HUES48 (cell line): ENCODE results near the gene GIGYF2.
"Not testable (repeated sequence)": the region's sequence is repeated elsewhere in the genome, so short reads cannot be mapped to it uniquely, and the experiment has no call there.

Source experiments
- H3K27ac ChIP-seq: one replicate; pipeline ENCODE4 v1.7.0; 2013; ENCODE audit warnings: low read depth, low read length, inconsistent platforms
- H3K27me3 ChIP-seq: 2 replicates; pipeline ENCODE4 v1.6.1; 2013; ENCODE audit warnings: mild to moderate bottlenecking, low read length; ENCODE audit not compliant: control insufficient read depth, insufficient read depth
- H3K36me3 ChIP-seq: 2 replicates; pipeline ENCODE4 v1.6.1; 2013; ENCODE audit warnings: low read length; ENCODE audit not compliant: control insufficient read depth, insufficient read depth
- H3K4me1 ChIP-seq: 2 replicates; pipeline ENCODE4 v1.6.1; 2013; ENCODE audit warnings: mild to moderate bottlenecking, low read length; ENCODE audit not compliant: control insufficient read depth, insufficient read depth
- H3K4me3 ChIP-seq: 2 replicates; pipeline ENCODE4 v1.5.1; 2013; ENCODE audit warnings: mild to moderate bottlenecking, low read depth, low read length
- H3K9ac ChIP-seq: 2 replicates; pipeline ENCODE4 v1.6.1; 2013; ENCODE audit warnings: mild to moderate bottlenecking, low read depth, low read length, moderate library complexity
- H3K9me3 ChIP-seq: 2 replicates; pipeline ENCODE4 v1.6.1; 2013; ENCODE audit warnings: low read length; ENCODE audit not compliant: control insufficient read depth, insufficient read depth

The GIGYF2 gene

GRCh38 chr2:232839411-232840079 lies 142.4 kb downstream of the GIGYF2 start:
- Histone ChIP-seq H3K4me3 (no peak overlapping the region), H3K4me1 (no peaks in the 10 kb centered on the region; the same call in 1 of the 2 replicates), H3K9me3 (no peaks in the 10 kb centered on the region), H3K36me3 (peaks cover 80% of the 10 kb centered on the region), H3K27ac (no peak overlapping the region), H3K27me3 (no peaks in the 10 kb centered on the region), H3K9ac (no peak overlapping the region)

GRCh38 chr2:232842689-232843088 lies 145.6 kb downstream of the GIGYF2 start:
- Histone ChIP-seq H3K4me3 (no peak overlapping the region), H3K9ac (no peak overlapping the region), H3K4me1 (no peaks in the 10 kb centered on the region; the same call in 1 of the 2 replicates), H3K27me3 (no peaks in the 10 kb centered on the region), H3K36me3 (peaks cover 88% of the 10 kb centered on the region), H3K9me3 (no peaks in the 10 kb centered on the region), H3K27ac (no peak overlapping the region)

- H3K9ac ChIP-seq = no peak overlapping the region
- no peaks in the 10 kb centered on the region for H3K4me1 ChIP-seq
- H3K9me3 ChIP-seq = no peaks in the 10 kb centered on the region
- no peaks in the 10 kb centered on the region for H3K27me3 ChIP-seq
- no peak overlapping the region for H3K4me3 ChIP-seq
- H3K27ac ChIP-seq = no peak overlapping the region
- peaks cover 91% of the 10 kb centered on the region for H3K36me3 ChIP-seq
These were observed 146.7 kb downstream of the GIGYF2 start for GRCh38 chr2:232843834-232844233.

GRCh38 chr2:232846055-232846454 lies 148.9 kb downstream of the GIGYF2 start:
- Histone ChIP-seq H3K4me3 (no peak overlapping the region), H3K27me3 (no peaks in the 10 kb centered on the region), H3K9ac (no peak overlapping the region), H3K27ac (no peak overlapping the region), H3K36me3 (peaks cover 90% of the 10 kb centered on the region), H3K4me1 (no peaks in the 10 kb centered on the region), H3K9me3 (no peaks in the 10 kb centered on the region)

GRCh38 chr2:232850039-232850438 lies 152.9 kb downstream of the GIGYF2 start:
- H3K9ac ChIP-seq = no peak overlapping the region
- no peak overlapping the region for H3K4me3 ChIP-seq
- H3K9me3 ChIP-seq = no peaks in the 10 kb centered on the region
- peaks cover 3% of the 10 kb centered on the region; the same call in 1 of the 2 replicates for H3K4me1 ChIP-seq
- H3K27ac ChIP-seq = no peak overlapping the region
- H3K27me3 ChIP-seq = no peaks in the 10 kb centered on the region
- peaks cover 81% of the 10 kb centered on the region for H3K36me3 ChIP-seq

- not testable (repeated sequence) for H3K9ac ChIP-seq, H3K27me3 ChIP-seq, H3K4me1 ChIP-seq, H3K9me3 ChIP-seq, H3K27ac ChIP-seq, H3K4me3 ChIP-seq
- H3K36me3 ChIP-seq = peaks cover 79% of the 10 kb centered on the region
These were observed 154.9 kb downstream of the GIGYF2 start for GRCh38 chr2:232852081-232852480.

GRCh38 chr2:232852676-232853075 lies 155.5 kb downstream of the GIGYF2 start:
- H3K27me3 ChIP-seq = no peaks in the 10 kb centered on the region
- no peak overlapping the region for H3K9ac ChIP-seq
- H3K4me3 ChIP-seq = no peak overlapping the region
- peaks cover 3% of the 10 kb centered on the region; the same call in 1 of the 2 replicates for H3K4me1 ChIP-seq
- H3K27ac ChIP-seq = no peak overlapping the region
- H3K36me3 ChIP-seq = peaks cover 79% of the 10 kb centered on the region
- H3K9me3 ChIP-seq = no peaks in the 10 kb centered on the region

GRCh38 chr2:232854082-232854481 lies 157.0 kb downstream of the GIGYF2 start:
- H3K36me3 ChIP-seq = peaks cover 79% of the 10 kb centered on the region
- no peak overlapping the region for H3K9ac ChIP-seq
- no peak overlapping the region for H3K27ac ChIP-seq
- no peaks in the 10 kb centered on the region for H3K27me3 ChIP-seq
- no peaks in the 10 kb centered on the region for H3K9me3 ChIP-seq
- peaks cover 3% of the 10 kb centered on the region; the same call in 1 of the 2 replicates for H3K4me1 ChIP-seq
- no peak overlapping the region for H3K4me3 ChIP-seq

GRCh38 chr2:232857158-232857563 lies 160.0 kb downstream of the GIGYF2 start:
- H3K4me1 ChIP-seq = peaks cover 3% of the 10 kb centered on the region; the same call in 1 of the 2 replicates
- H3K27me3 ChIP-seq = no peaks in the 10 kb centered on the region
- no peak overlapping the region for H3K4me3 ChIP-seq
- no peak overlapping the region for H3K27ac ChIP-seq
- no peaks in the 10 kb centered on the region for H3K9me3 ChIP-seq
- H3K36me3 ChIP-seq = peaks cover 58% of the 10 kb centered on the region
- no peak overlapping the region for H3K9ac ChIP-seq

- Histone ChIP-seq H3K4me3 (no peak overlapping the region), H3K9me3 (no peaks in the 10 kb centered on the region), H3K9ac (no peak overlapping the region), H3K27ac (no peak overlapping the region), H3K27me3 (no peaks in the 10 kb centered on the region), H3K4me1 (no peaks in the 10 kb centered on the region), H3K36me3 (peaks cover 47% of the 10 kb centered on the region)
These were observed 162.3 kb downstream of the GIGYF2 start for GRCh38 chr2:232859385-232859916.

GRCh38 chr2:232860593-232861241 lies 163.6 kb downstream of the GIGYF2 start:
- no peak overlapping the region for H3K4me3 ChIP-seq
- peaks cover 35% of the 10 kb centered on the region for H3K36me3 ChIP-seq
- H3K9me3 ChIP-seq = no peaks in the 10 kb centered on the region
- no peaks in the 10 kb centered on the region for H3K27me3 ChIP-seq
- no peaks in the 10 kb centered on the region for H3K4me1 ChIP-seq
- H3K27ac ChIP-seq = no peak overlapping the region
- H3K9ac ChIP-seq = no peak overlapping the region
